HTERT RPE-1 (cell line): ENCODE measurements around the gene SMURF2.

Experiments used
- in situ Hi-C: fragments of 300-500 bp; cut with MboI; formaldehyde crosslinking; loops from 4 replicates; pipeline ENCODE4 v1.14.3; 2020; ENCODE audit warnings: low sequenced_read_pairs

The SMURF2 gene

GRCh38 chr17:64505340-64506200, 156.5 kb downstream of the SMURF2 start:
- in situ Hi-C loops = no loop called here

GRCh38 chr17:64504769-64505339, 157.3 kb downstream of the SMURF2 start:
- in situ Hi-C loops = no loop called here

- in situ Hi-C loops = no loop called here
These were observed 158.0 kb downstream of the SMURF2 start for GRCh38 chr17:64503821-64504768.

- in situ Hi-C loops = no loop called here
These were observed 158.8 kb downstream of the SMURF2 start for GRCh38 chr17:64503341-64503740.

- in situ Hi-C loops = no loop called here
These were observed 159.3 kb downstream of the SMURF2 start for GRCh38 chr17:64502809-64503208.

- in situ Hi-C loops = no loop called here
These were observed 160.1 kb downstream of the SMURF2 start for GRCh38 chr17:64502021-64502420.

- in situ Hi-C loops = no loop called here
These were observed 161.0 kb downstream of the SMURF2 start for GRCh38 chr17:64500862-64501765.

GRCh38 chr17:64500487-64500859, 161.6 kb downstream of the SMURF2 start:
- in situ Hi-C loops = no loop called here

- in situ Hi-C loops = no loop called here
These were observed 162.2 kb downstream of the SMURF2 start for GRCh38 chr17:64499805-64500486.

- in situ Hi-C loops = no loop called here
These were observed 163.6 kb downstream of the SMURF2 start for GRCh38 chr17:64498308-64499203.

GRCh38 chr17:64497565-64498035, 164.5 kb downstream of the SMURF2 start:
- in situ Hi-C loops = no loop called here

- in situ Hi-C loops = no loop called here
These were observed 165.1 kb downstream of the SMURF2 start, which contains the start of gene POLG2 for GRCh38 chr17:64496786-64497564. Gene POLG2, minus strand, starts transcription at chr17:64497054. Its CDS starts 86 bp downstream, at chr17:64496968.

- in situ Hi-C loops = no loop called here
These were observed 165.7 kb downstream of the SMURF2 start for GRCh38 chr17:64496348-64496785.
